H54 (cell line): Measurements from ENCODE around the gene RPS6KA3.
"Not testable (repeated sequence)": the region's sequence is repeated elsewhere in the genome, so short reads cannot be mapped to it uniquely, and the experiment has no call there.

Experiments used
- DNase-seq: peaks from one replicate; pipeline ENCODE4 v3.0.0; 2011; ENCODE audit warnings: low spot score, mixed read lengths; ENCODE audit not compliant: insufficient read length
- FAIRE-seq: peaks from 3 replicates; lab custom pipeline; 2011; peaks lifted over from hg19 to GRCh38; lab: Jason Lieb, UNC
- POLR2A ChIP-seq: IDR thresholded peaks from 2 replicates; pipeline ENCODE4 v1.6.1; 2011; ENCODE audit warnings: low read depth, mild to moderate bottlenecking, low read length

RPS6KA3 gene

GRCh38 chrX:20217906-20218305, 48.8 kb downstream of the RPS6KA3 start:
- DNase-seq (no peak), FAIRE-seq (no peak)
- no peak for TF ChIP-seq POLR2A

DNA sequence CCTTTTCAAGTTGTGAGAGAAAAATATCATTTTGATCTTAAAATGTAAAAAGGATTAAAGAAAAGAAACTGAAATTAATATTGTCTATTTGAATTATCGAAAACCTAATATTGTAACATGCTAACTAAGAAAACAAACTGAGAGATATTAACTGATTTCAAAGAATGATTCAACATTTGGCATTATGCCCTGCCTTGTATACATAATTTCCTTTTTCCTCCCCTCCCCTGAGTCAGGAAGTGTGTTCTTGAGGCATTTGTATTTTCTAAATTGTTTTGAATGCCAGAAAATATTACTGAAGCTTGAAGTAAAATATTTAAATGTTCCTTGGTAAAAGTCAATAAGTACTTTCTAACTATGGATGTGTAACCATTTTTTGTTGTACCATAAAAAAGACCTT, 49.4 kb downstream of the RPS6KA3 start:
- FAIRE-seq (no peak), DNase-seq (no peak)
- no peak for TF ChIP-seq POLR2A

DNA sequence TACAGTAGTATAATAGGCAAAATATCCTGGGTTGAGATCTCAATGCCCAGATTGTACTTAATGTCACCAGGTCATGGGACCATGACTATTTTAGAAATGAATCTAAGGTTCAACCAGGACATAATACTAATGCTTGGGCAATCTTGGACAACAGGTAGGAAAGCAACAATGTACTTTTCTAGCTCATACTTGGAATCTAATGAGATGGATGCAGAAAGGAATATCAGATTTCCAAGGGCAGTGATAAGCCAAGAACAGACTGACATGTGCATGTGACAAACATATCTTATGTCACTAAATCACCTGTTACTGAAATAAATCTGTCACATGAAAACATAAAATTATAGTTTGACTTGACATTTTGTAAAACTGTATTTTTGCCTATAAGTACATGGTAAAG, 51.1 kb downstream of the RPS6KA3 start:
- no peak for TF ChIP-seq POLR2A
- FAIRE-seq, result no peak
- no peak for DNase-seq

DNA sequence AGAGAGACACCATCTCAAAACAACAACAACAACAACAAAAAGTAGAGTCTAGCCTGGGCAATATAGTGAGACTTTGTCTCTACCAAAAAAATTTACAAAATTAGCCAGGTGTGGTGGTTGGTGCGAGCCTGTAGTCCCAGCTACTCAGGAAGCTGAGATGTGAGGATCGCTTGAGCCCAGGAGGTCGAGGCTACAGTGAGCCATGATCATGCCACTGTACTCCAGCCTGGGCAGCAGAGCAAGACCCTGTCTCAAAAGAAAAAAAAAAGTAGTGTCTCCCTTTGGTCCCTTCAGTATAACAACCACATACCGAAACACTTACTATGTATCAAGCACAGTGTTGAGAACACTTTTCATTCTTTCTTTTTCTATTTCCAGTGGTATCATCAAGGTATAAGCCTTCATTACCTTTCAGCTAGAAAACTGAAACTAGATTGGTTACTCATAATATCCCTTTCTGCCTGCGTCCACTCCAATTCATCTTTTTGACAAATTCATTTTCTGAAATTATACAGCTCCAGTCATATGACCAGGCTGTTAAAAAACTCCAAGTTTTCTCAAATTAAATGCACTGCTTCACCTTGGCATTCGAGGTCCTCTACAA, 54.1 kb downstream of the RPS6KA3 start:
- DNase-seq, result no peak
- no peak for TF ChIP-seq POLR2A
- no peak for FAIRE-seq

- no peak for TF ChIP-seq POLR2A
- DNase-seq (no peak), FAIRE-seq (no peak)
Observed at GRCh38 chrX:20211261-20211786, 55.4 kb downstream of the RPS6KA3 start.

DNA sequence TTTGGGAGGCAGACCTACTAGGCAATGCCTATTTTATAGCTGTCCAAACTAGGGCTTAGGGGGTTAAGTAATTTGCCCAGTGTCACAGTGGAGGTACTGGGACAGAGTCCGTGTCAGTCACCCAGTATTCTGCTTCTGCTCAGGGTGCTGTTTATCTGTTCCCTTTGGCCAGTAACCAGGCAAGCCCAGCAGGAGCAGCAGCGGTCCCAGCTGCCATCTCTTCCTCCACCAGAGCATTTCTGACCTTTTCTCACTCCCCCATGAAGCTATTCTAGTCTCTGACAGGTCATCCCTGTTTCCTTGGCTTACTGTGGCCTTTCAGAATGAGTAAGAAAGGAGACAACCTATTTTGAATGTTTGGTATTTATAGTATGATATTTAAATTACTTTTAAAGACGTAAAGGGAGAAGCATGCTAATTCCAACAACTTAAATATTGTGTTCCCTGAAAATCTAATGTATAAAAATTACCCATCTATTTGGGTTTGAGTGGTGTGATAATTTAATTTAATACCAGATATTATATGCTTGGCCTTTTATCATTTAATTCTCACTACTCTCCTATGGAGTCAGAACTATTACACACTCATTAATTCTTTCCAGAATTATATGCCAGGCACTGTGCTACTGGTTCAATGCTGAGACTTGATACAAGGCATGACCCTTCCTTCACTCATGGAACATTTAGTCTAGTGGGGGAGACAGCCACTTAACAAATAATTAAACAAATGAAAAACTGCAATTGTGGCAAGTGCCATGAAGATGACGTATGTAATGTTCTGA, 60.6 kb downstream of the RPS6KA3 start:
- no peak for TF ChIP-seq POLR2A
- FAIRE-seq (no peak), DNase-seq (no peak)

- TF ChIP-seq POLR2A, result no peak
- FAIRE-seq, result no peak
- DNase-seq, result no peak
Observed at GRCh38 chrX:20204351-20204750, 62.4 kb downstream of the RPS6KA3 start.

DNA sequence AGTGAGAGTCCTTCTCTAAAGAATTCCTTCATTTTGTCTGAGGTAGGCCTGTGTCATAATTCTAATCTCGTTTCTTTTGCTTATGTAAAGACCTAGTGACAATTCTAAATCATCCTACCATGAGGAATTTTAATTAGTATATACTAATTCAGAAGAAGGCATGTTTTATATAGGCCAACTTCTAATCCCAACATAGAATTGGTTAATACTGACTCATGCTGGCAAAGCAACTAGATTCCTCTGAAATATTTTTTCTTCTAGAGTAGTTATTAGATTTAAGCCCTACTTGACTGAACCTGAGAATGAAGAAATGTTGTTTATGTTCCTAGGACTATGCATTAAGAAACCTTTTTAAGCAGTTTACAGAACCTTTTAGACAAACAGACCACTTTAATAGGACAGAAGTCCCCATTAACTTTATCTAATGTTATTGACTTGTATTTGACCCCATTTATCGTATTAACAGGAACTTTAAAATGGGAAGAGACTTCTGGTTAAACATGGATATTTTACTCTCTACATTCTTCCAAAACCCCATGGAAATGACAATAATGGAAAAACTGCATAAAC, 69.0 kb downstream of the RPS6KA3 start:
- TF ChIP-seq POLR2A, result no peak
- FAIRE-seq (no peak), DNase-seq (no peak)

GRCh38 chrX:20189171-20189570, 77.5 kb downstream of the RPS6KA3 start:
- no peak for TF ChIP-seq POLR2A
- no peak for DNase-seq
- no peak for FAIRE-seq

DNA sequence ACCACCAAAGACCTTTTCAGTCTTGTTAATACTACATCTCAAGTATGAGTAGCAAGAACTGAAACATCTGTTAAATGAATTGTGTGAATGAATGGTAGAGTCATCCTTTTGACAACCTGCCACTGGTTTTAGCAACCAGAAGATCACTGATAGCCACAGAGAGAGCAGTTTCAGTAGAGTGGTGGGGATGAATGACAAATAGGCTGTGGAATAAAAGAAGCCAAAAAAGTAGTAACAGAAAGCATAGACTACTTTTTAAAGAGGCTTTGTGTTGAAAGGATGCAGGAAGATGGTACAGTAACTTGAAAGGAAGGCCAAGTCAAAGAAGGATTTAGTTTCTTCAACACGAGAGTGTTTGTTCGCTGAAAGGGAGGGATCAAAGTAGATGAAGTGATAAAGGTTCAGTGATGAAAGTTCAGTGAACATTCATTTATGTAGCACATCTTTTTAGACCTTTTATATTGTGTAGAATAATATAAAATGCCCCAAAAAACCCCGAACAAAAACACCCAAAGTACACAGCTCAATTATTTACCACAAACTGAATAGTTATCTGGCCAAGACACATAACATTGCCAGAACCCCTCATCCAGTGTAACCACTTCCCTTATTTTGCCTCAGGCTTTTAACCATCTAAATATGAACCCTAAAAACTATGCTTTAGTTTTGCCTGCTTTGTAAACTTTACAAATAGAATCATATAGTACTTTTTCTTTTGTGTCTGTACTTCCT, 84.9 kb downstream of the RPS6KA3 start:
- TF ChIP-seq POLR2A, result no peak
- no peak for DNase-seq
- no peak for FAIRE-seq

DNA sequence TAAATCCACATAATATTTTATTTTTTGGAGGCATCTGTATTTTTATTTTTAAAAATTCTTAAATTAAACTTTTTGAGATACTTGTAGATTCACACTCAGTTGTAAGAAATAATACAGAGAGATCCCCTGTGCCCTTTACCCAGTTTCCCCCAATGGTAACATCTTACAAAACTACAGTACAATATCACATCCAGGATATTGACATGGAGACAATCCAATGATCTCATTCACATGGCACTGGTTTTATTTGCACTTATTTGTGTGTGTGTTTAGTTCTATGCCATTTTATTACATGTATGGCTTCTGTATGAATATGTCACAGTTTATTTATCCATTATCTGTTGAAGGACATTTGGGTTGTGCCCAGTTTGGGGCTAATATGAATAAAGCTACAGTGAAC, 89.6 kb downstream of the RPS6KA3 start:
- no peak for TF ChIP-seq POLR2A
- DNase-seq (no peak), FAIRE-seq (no peak)

- TF ChIP-seq POLR2A, result no peak
- FAIRE-seq, result no peak
- no peak for DNase-seq
Observed at GRCh38 chrX:20173856-20174255, 92.9 kb downstream of the RPS6KA3 start.

DNA sequence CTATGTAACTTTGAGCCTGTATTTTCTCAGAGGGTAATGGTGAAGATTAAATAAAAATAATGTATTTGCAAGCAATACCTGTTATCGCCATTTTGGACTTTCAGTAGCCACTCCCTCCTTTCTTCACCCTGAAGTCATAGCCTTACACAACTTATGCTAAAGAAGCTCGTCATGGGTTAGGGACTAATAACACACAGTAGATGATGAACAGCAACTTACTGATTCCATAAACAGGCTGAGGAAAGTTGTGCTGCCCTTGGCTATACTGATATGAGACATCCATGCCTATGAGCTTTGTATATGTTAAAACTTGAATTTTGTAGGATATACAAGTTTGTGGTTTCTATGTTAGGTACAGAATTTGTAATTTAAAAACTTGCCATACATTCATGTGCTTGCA, 93.4 kb downstream of the RPS6KA3 start:
- FAIRE-seq, result no peak
- no peak for TF ChIP-seq POLR2A
- no peak for DNase-seq

DNA sequence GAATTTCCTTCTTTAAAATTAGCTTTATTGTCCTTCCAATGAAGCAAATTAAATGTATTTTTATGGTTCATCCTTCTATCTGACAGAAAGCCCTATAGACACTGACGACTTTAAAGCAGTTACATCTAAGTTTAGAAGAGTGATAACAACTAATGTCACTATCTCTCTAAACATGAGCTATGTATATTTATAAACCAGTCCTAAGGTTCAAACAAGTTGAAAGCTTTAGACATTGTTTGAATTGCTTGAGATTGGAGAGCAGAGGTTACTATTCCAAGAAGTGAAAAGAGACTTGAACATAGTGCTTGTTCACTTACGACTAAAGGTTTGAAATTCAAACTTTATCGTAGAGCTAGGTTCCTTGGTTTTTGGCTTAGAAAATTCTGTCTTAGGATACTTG, 94.8 kb downstream of the RPS6KA3 start:
- no peak for DNase-seq
- TF ChIP-seq POLR2A, result no peak
- FAIRE-seq, result no peak

DNA sequence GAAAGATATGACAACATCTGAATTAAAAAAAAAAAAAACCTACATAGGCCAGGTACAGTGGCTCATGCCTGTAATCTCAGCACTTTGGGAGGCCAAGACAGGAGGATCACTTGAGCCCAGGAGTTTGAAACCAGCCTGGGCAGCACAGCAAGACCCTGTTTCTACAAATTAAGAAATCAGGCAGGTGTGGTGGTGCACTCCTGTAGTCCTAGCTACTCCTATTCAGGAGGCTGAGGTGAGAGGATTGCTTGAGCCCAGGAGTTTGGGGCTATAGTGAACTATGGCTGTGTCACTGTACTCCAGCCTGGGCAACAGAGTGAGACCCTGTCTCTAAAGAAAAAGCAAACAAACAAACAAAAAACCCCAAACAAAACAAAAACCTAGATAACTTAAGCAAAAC, 104.2 kb downstream of the RPS6KA3 start:
- FAIRE-seq, result not testable (repeated sequence)

More for the DNA sequence above, 104.2 kb downstream of the RPS6KA3 start:
- not testable (repeated sequence) for DNase-seq
